GM19468 (cell line): ENCODE data around the gene SFMBT2.
A peak's percentile ranks its signal among the peaks of the same experiment; 100 is the strongest.
"Not testable (repeated sequence)": the region's sequence is repeated elsewhere in the genome, so short reads cannot be mapped to it uniquely, and the experiment has no call there.

Experiments
- ATAC-seq: cut with Tn5 transposase; IDR thresholded peaks from one replicate; pipeline ENCODE4 v1.9.1; 2021; ENCODE audit warnings: mild to moderate bottlenecking, moderate library complexity, moderate number of reproducible peaks; ENCODE audit not compliant: unreplicated experiment; ENCODE audit errors: extremely low read depth

The SFMBT2 gene

DNA sequence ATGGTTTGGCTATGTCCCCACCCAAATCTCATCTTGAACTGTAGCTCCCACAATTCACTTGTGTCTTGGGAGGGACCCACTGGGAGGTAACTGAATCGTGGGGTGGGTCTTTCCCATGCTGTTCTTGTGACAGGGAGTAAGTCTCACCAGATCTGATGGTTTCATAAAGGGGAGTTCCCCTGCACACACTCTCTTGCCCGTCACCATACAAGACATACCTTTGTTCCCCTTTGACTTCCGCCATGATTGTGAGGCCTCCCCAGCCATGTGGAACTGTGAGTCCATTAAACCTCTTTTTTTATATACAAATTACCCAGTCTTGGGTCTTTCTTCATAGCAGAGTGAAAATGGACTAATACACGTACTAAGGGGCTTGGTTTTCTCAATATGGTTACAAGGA is 106.7 kb downstream of the SFMBT2 start:
- ATAC-seq: no peak

DNA sequence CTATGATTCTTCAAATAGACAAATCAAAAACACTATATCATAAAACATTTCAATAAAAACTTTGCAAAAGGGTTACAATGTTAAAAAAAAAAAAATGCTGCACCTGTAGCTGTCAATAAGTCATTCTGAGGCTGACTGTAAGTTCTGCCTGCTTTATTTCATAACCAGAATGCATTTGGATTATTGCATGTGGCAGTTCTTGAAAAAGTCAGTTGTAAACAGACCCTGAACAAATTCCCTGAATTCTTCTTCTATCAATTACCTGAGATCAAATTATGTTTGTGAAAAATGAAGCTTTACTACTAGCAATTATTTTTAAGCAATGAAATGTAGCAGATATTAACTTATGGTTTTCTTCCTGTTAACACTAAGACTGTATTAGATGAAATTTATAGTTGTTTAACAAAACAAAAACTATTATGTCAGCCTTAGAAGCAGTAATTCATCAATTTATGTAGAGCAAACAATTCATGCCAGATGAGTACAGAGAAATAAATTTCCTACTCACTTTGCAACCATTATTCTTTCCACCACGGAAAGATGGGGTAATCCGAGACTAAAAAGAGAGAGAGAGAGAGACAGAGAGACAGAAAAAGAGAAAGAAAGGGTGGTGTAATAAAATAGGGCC is 107.8 kb downstream of the SFMBT2 start:
- ATAC-seq: no peak

DNA sequence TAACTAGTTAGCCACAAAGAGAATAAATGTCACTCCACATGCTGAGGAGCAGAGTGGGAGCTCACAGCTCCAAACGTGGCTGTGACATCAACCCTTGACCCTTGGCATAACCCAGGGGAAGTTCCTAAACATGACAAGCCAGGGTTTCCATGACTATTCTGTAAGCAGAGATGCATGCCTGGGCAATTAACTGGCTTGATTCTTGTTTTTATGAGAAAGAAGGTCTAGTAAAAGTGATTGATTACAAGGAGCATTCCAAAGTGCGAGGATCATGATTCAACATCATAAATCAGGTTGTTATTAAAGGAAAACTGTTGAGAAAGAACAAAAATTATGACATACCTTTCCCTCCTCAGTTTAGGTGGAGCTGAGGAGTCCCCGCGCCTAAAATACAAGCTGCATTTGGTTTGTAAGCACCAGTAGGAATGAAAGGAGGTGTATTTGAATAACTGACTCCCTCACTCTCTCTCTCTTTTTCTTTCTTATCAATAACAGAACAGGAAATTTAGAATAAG is 108.4 kb downstream of the SFMBT2 start:
- peak; percentile 35 for ATAC-seq

DNA sequence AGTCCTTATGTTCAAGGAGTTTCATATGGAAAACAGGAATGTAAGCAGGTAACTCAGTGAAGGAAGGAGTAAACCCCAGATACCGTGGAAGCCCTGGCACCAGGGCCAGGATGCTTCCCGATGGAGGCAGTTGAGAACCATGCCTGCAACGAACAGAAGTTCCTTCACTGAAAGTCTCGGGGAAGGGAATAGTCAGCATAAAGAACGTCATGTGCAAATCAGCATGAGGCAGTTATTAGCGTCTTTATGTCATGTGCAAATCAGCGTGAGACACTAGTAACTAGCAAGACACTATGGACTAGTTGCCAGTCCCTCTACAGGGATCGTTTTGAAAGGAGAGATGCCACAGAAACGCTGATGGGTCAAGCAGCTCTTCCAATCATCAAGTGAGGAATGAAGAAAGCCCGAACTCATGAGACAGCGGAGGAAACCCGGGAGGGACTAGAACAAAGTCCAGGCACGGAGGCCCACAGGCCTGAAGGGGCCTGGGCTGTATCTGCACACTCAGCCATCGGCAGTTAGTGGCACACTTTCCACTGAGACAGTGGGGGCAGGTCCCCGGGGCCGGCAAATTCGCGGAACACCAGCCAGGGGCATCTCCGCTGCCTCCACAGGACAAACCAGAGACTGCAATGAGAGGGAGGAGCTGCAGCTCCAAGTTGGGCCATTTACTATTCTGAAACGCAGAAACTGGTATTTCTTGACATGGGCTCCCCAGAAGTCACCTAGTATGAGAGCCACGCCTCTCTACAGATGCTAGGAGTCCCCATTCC is 109.6 kb downstream of the SFMBT2 start:
- no peak for ATAC-seq

DNA sequence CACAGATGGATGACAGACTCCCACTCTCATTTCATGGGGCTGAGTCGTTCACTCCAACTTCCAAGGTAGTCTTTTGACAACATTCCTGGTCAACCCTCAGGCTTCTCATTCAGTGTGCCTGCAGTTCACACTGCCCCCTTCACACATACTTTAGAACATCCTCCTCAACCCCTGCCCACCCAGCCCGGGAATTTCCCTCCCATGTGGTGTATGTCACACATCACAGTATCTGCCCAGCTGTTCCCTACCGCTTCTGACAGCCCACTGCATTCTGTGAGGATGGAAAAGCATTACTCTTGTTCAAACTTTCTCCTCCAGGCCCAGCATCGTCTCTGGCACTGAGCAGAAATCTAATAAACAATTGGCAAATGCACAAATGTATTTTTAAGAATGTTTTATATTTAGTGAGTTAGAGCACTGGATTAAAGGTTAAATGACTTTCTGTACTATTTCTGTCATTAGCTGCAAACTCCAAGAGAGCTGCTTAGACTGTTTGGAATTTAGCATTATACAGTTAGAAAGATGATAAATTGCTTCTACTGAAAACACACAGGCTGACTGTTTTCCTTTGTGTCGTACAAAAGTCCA is 110.4 kb downstream of the SFMBT2 start:
- no peak for ATAC-seq

DNA sequence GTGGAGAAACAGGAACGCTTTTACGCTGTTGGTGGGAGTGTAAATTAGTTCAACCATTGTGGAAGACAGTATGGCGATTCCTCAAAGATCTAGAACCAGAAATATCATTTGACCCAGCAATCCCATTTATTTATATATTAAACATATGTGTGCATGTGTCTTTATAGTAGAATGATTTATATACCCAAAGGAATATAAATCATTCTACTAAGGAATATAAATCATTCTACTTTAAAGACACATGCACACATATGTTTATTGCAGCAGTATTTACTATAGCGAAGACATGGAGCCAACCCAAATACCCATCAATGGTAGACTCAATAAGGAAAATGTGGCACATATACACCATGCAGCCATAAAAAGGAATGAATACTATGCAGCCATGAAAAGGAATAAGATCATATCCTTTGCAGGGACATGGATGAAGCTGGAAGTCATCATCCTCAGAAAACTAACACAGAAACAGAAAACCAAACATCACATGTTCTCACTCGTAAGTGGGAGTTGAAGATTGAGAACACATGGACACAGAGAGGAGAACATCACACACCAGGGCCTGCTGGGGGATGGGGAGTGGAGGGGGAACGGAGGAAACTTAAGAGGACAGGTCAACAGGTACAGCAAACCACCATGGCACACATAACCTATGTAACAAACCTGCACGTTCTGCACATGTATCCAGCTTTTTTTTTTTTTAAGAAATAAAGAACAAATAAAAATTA is 111.1 kb downstream of the SFMBT2 start:
- ATAC-seq: not testable (repeated sequence)

DNA sequence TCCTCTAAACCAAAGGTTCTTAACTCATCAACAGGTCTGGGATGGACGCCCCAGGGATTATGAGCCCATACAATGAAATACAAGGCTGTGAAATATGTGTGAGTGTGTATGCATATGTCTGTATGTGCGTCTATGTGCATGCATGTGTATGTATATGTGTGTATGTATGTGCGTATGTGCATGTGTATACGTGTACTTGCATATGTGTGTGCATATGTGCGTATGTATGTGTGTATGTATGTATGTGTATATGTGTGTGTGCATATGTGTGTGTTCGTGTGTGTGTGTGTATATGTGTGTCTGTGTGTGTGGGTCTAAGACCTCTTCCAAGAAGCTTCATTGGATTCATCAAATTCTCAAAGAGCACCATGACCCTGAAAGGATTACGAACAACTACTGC is 112.3 kb downstream of the SFMBT2 start:
- ATAC-seq: no peak

DNA sequence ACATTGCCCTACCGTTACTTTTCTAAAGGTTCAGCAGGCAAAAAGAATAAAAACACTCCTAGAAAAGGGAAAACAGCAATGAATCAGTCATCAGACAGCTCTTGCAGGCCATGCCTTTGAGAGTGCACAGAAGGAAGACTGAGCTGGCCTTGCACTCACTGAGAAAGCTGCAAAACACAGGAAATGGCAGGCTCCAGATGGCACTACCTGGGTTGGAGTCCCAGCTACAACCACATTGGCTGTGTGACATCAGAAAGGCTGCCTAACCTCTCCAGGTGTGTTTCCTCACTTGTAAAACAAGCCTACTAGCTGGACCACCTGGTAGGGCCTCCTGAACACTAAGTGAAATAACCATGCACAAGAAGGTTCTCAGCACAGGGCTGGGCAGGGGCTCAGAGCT is 113.7 kb downstream of the SFMBT2 start:
- ATAC-seq: no peak

DNA sequence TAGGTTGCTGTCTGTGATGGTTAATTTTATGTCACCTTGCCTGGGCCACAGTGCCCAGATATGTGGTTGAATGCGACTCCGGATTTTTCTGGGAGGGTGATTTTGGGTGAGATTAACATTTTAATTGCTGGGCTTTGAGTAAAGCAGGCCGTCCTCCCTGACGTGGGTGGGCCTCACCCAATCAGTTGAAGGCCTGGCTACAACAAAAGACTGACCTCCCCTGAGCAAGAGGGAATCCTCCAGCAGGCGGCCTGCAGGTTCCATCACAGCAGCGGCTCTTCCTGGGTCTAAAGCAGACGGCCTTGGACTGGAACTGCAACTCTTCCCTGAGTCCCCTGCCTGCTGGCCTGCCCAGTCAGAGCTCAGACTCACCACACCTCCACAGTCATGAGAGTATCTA is 114.2 kb downstream of the SFMBT2 start:
- no peak for ATAC-seq

DNA sequence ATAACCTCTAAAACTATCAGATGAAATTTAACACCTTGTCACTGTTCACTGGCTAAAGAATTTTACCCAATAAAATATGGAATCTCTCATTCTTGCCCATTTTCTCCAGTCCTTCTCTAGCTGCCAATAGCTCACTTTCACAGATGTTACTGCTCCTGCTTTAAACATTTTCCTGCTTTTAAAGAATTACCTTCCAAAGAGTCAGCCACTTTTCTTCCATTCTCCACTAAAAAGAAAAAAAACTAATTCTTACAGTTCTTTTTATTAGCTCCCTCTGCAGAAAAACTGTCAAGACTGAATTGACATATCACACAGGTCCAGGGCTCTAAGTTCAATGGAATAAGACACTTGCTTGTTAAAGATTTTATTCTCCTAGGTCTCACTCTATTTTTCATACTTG is 114.8 kb downstream of the SFMBT2 start:
- no peak for ATAC-seq

DNA sequence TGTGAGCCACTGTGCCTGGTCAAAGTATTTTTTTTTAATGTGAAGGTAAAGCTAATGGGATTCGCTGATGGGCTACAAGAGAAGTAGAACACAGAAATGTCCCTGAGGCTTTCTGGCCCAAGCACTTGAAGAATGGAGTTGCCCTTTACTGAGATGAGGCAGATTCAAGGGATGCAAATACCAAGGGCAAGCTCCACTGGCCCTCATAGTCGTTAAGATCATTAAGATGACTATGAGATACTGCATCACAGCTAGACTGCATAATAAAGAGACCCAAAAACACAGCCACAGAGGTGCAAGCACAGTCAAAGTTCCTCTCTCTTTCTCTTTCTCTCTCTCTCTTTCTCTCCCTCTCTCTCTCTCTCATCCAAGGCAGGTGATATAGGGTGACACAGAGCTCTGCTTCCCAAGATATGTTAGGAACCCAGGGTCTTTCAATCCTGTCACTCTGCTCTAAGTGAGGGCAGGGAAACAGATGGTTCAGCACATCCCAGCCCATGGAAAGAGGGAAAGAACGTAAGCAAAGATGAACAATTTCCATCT is 117.4 kb downstream of the SFMBT2 start:
- ATAC-seq: no peak

DNA sequence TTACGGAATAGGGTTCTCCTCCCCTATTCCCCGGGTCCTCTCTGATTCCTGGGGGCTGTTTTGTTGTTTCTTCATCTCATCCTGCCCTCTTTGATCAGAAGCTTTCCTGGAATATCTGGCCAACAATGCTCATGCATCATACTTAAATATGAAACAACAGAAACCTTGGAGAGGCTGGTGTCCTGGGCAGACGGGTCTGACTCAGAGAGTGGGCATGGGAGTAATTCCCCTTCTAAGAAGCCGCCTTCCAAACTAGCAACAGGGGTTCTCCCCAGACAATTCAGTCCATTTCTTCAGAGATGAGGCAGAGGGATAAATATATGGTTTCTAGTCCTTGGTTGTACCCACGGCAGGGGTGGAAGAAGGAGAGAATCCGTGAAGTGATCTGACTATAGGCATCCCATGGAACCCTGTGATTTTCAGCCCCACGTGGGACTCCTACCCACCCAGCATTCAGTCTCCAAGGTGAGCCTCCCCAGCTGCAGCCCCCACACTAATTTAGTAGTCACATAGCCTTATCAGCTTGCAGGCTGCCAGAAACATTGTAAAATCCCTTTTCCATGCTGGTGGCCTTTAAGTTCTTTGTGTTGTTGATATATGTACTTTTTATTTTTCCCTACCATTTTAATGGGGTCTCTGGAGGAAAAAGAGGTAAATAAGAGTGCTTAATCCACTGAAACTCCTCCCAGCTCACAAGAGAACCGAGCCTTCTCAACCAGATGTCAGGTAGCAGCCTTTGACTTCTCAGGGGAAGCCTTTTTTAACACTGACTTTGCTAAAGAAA is 119.2 kb downstream of the SFMBT2 start:
- ATAC-seq: no peak

DNA sequence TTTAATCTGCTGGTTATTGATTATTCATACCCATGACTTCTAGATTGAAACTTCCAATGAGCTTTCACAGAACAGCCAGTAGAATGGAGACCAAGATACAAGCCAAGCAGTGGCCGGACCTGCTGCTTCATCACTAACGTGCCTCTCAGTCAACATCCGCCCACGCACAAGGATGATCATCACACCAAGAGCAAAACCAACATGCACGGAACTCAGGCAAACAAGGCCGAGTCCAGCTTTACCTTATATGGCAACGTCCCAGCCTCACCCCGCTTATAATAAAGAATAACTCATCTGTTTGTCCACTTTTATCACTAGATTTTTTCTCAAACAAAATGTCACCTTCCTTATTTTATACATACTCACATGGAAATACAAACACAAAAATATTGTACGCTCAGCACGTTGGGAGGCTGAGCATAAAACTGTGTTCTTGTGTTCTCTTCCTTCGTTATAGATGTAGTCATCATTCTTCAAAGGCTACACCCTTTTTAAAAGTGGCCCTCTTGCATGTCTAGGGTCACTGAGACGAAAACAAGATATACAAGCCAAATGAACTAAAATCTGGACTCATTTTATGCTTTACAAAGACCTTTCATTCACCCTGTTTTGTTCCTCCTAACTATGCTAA is 122.7 kb downstream of the SFMBT2 start:
- ATAC-seq: no peak

DNA sequence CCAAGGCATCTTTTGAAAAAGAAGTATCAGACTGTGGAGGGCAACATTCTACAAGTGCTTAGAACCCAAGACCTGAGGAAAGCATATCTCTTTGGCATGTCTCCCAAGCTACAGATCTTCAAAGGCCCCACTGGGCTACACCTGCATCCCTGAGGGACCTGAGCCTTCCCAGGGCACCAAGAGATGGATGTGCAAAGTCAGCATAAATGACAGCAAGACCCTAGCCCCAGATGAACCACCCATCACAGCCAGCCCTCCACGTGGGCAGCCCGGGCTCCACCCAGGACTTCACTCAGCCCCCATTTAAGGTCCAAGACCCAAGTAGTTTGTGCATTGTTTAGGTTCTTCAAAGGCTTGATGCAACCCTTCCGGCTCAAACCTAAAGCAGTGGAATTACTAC is 123.5 kb downstream of the SFMBT2 start:
- ATAC-seq: no peak

DNA sequence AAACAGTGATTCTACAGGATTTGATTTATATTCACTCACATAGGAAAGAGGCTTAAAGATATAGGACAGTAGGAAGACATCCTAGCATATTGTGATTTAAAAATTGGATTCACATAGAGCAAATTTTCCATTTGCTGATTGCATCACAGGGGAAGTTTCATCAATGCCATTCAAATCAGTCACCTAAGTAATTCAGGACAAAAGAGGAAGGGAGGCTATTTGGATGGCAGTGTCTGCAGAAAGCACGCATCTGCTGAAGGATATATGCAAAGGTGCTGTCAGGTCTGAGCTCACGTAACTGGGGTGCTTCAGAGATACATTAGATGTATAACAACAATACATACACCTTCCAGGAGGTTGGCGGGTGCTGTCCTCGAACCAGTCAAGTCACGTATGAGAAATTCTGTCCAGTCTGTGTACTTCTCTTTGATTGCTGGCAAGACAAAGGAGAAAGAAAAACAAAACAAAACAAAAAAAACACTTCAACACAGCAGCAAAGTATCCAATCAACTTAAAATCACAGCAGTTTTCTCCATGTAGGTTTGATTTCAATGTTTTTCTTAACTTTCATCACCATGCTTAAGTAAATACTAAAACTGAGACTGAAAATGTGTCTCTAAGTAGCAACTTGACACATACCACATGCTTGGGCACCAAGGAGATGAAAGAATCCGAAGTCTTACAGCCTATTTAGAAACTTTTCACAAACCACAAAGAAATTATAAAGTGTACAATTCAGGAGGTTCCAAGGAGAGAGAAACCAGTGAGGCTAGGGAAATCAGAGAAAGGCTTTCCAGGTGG is 125.1 kb downstream of the SFMBT2 start:
- no peak for ATAC-seq

DNA sequence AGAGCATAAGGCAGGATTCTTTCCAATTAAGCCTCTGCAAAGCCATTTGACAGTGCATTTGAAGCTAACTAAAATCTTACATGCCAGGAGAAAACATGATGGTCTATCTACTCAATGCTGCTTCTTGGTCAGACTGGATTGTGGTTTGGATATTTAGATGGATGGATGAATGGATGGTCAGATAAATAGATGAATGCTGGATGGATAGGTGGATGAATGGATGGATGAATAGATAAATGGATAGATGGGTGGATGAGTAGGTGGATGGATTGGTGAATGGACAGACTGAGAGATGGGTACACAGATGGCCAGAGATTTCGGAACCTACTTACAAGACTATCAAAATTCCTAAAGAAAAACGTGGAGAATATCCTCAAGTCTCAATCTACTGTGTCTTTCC is 127.6 kb downstream of the SFMBT2 start:
- no peak for ATAC-seq

DNA sequence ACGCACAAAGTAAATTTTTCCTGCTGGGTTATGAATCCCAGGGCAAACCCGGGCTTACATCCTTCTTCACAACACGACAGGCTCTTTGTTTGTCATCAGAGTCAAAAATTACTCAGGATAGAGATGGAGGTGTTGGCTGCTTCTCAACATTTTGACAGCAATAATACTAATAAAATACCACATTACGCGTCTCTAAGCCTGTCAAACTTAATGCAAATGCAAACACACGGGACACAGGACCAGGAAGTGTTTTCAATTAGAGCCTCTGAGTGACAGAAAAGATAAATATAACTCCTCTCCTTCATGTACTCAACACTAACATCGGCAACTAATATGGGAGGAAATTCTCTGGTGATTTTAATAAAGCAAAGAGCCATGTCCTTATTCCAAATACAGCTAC is 128.4 kb downstream of the SFMBT2 start:
- no peak for ATAC-seq

DNA sequence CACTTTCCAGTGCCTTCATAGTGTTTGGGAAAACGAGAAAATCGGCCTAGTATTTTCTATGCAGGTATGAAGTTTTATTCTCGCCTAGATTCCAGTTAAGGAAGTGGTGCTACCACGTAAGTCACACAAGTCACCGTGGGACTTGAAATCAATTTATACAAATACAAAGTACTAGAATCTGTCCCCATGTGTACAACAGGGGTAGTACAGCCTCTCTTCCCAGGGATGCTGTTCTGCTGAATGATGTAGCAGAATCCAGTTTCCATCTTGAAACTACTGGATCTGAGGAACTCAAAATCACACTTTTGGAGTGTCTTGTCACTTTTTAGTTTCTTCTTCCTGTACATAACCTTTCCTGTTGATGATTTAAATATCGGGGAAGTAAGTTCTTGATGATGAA is 129.4 kb downstream of the SFMBT2 start:
- no peak for ATAC-seq

DNA sequence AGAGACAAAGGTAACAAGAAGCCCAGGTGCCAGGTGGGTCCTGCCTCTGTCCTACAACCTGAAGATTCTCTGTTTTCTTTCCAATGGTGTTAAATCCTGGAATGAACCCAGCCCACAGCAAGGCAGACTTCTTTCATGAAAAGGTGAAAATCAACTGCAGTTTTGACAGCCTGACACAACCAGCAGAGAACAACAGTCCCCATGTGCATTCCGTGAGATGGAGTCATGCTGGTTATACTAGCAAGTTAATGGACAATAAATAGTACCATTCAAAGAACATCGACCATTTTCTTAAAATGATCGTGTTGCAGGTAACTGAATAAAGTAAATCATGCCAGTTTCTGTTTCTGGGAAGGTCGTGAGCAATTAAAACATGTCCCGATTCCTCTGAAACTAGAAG is 131.5 kb downstream of the SFMBT2 start:
- ATAC-seq: no peak
